Activated gamma-delta T cell (primary cell): ENCODE measurements around the gene UQCRC1.

ENCODE experiments used
- DNase-seq: peaks from one replicate; lab custom pipeline; 2025; lab: John Stamatoyannopoulos, UW

UQCRC1 gene

DNA sequence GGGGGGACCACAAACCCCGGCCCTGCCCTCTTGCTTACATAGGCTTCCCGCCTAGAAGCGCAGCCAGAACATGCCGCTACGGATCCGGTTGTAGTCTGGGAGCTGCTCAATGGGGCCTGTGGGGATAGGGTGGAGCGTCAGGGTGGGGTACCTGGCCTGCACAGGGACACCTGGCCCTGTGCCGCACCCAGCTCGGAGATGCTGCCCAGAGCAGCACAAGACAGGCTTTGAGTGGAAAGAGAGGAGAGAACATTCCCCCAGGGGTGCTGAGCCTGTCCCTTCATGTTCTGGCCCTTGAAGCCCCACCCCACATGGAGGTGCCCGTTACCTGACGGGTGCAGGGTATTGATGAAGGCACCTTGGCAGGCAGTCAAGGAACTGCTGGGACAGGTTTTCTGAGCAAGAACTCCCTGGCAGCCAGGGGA, 10.4 kb downstream of the UQCRC1 start:
- DNase-seq, result no peak

DNA sequence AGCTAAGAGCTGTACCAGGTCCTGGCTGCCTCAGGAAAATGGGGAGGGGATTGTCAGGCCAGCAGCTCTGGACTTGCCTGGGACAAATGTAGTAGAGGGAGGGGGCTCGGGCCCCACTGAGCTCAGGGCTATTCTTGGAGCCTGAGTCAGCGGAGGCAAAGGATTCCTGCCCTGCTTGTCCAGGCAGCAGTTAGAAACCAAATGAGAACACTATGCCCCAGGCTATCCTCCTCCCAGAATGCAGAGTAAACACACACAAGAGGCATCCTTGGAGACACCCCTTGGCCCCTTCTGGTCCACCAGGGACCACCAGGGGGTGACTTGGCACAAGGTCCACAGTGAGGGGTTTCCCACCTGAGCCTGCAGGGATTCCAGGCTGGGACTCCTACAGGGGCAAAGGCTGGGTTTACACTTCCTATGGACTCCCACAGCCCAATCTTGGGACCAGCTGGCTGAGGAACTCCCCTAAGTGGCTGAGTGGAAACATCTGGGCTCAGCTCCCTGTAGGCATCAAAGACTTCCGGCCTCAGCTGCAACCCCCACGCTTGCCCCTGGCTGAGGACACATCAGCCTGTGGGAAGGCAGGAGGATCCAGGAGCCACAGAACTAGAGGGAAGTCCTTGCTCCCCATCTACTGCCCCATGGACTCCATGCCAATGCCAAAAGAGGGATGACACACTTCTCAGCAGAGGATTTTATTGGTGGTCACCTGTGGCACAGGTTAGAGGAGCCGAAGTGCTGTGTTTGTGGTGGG, 10.9 kb downstream of the UQCRC1 start:
- no peak for DNase-seq

DNA sequence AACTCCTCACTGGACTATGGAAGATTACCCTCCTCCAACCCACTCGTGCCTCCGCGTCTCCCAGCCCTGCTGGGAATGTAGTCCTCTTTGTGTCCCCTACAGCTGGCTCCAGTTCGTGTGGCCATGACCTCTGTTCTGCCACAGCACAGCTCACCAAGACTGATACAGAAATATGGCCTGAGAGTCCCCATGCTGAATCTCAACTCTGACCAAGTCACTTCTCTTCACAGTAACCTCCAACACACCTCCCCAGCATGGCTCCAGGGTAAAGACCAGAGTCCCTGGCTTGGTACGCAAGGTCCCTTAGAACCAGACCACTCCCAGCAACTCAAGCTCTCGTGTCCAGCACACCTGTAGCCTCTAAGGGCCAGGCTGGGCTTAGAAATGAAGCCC, 12.0 kb downstream of the UQCRC1 start:
- no peak for DNase-seq

DNA sequence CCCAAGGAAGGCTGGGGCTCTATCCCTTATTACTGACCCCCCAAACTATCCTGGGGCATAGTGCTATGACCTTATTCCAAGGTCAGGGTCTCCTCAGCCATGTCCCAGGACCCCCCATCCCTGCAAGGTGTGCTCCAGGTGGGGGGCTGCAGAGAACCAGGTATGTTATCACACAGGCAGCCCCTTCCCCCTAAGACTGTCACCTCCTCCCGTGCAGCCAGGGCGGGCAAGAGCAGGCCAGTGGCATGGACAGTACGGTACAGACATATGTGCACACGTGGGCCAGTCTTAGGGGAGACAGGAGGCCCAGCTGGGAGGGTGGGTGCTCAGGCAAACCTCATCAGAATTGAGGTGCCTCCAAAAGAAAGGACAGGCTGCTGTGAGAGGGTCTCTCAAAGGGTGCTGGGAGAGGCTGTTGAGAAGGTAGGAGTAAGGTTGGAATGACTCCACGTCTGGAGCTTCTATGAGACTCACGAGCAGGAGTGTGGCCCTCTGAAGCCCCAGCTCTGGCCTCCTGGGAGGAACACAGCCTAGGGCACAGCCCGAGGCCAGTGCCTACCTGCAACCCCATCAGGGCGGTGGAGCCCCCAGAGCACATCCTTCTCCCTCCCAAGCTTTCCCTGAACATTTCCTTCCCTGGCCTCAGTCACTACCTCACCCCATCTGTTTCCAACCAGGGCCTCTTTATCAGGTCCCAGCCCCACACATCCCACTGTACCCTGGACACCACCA, 12.6 kb downstream of the UQCRC1 start:
- DNase-seq, result no peak

DNA sequence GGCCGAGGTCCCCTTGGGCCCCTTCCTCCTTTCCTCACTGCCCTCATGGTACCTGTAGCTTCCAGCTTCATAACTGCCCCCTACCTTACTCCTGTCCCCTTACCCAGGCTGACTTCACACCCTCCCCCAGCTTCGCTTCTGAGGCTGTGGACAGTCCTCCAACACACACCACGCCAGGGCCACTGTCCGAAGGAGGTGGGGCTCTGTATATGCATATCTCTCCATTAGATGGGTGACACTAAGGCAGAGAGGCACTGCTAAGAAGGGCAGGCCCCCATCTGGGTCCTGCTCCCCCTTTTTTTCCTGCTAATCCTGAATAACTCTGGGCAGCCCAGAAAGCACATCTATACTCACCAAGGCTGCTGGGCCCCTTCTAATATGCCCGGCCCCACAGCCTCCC, 13.3 kb downstream of the UQCRC1 start:
- no peak for DNase-seq

DNA sequence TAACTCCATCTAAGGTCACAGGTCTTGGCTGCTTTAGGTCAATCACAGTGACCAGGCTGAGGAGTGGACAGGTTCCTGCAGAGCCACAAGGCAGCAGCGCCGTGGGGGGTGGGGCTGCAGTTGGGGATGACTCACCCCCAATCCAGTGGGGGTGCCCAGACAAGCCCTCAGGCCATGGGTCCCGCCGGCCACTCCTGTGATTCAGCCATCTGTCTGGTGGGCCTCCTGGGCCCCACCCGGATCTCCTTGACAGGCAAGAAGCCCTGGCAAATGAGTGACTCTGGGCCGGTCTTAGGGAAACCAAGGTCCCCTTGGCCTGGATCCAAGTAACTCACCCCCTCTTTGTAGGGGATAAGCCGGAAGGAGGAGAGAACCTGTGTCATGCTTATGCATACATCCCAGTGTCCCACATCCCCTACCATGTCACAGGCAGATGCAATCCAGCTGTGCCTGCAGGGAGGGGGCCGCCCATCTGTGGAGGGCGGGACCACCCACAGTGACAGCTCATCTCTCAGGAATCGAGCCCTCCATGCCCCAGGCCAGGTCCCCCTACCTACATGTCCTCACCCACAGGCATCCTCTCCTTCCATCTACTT, 13.8 kb downstream of the UQCRC1 start:
- DNase-seq, result no peak

DNA sequence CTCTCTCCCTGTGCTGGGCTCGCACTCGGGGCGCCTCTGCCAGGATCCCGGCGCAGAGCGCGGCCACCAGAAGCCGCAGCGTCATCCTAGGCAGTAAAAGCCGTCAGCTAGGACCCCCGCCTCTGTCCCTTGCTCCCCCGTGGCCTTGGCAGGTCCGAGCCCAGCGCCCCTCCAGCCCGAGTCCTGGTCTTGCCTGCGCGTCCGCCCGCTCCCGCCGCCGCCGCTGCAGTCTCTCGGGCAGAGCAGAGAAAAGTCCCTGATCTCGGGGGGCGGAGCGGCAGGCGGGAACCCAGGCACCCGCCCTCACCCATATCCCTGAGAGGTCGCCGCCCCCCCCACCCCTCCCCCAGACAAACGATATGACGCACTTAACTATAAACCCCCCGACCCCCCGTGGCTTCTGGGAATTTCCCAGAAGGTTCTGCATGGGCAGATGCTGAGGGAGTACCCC, 14.3 kb downstream of the UQCRC1 start, which contains the start of gene COL7A1:
Gene COL7A1, minus strand, starts transcription at position 255 of the 451 bp plus-strand sequence. Its CDS starts 170 bp downstream, at position 85.
- no peak for DNase-seq

DNA sequence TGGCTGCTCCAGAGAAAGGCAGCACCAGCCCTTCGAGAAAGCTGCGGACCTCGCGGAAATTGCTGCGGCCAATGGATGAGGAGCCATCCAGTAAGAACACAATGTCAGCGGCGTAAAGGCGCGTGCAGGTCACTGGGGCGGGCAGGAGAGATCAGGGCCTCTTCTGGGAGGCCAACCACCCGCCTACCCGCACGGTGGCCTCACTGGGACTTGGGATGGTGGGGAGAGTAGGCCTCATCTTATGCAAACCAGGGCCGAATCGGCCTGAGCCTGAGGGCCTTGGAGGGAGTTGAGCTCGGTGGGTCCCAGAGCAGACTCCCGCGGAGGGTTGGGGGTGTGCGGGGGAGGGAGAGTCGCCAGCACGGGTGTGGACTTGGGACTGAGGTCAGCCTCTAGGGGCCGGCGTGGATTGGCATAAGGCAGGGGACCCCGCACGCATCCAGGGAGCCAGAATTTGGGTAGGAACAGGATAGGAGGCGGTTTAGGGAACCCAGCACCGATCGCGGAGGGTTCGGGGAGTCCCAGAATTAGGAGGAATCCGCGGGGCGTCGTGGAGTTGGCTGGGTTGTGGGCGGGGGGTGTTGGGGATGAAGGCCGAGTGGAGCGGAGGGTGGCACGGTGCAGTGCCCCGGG, 14.9 kb downstream of the UQCRC1 start:
- no peak for DNase-seq

DNA sequence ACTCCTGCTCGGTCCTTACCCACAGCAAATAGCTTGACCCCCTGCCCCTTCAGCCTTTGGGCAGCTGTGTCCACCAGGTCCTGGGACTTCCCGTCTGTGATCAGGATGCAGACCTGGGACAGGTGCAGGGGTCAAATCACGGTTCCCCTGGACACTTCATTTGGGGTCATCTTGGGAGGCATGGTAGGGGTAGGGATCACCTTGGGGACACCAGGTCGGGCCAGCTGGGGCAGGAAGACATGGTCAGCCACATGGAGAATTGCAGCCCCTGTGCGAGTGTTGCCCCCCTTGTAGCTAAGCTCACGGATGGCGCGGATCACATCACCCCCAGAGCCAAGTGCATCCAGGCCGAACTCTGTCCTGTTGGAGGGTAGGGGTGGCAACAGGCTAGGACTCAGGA, 16.1 kb downstream of the UQCRC1 start:
- no peak for DNase-seq

DNA sequence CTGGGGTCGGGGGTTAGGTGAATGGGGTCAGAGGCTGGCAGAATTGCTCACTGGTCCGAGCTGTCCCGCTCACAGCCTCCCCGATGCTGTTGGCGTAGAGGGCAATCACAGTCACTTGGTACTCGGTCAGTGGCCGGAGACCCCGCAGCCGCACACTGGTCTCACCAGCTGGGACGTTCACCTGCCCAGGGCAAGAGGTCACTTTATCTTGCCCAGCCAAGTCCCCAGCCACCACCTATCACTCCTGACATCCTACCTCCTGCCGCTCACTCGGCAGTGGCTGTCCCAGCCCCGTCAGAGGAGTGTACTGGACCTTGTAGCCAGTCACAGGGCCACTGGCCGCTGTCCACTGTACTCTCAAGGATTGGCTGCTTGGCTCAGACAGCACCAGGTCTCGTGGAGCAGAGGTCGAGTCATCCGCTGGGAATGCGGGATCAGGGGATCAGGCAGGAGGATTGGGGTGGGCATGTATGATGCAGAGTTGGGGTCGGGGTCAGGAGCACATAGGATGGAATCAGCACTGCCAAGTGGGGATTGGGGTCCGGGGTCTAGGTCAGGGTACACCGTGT, 16.8 kb downstream of the UQCRC1 start:
- DNase-seq, result no peak

DNA sequence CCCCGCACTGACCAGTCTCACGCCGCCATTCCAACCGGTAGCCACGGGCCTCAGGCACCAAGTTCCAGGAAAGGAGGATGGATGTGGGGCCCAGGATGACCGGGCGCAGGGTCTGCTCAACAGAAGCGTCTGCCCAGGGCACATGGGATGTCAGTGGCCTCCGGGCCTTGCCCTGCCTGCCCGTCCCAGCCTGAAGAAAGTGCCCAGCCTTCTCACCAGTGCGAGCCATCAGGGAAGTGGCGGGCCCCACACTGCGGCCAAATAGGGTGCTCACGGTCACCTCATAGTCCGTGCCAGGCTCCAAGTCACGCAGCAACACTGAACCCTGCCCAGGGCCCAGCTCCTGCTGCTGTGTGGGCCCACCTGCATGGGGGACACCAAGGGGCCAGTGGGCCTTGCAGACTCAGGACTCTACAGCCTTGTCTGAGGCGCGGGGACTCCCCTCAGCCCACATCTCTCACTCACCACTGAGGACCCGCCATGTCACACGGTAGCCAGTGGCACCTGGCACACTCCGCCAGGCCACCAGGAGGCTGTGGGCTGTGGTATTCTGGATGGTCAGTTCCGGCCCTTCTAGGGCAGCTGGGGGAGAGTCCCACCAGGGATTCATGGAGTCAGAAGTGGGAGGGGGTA, 17.4 kb downstream of the UQCRC1 start:
- no peak for DNase-seq

DNA sequence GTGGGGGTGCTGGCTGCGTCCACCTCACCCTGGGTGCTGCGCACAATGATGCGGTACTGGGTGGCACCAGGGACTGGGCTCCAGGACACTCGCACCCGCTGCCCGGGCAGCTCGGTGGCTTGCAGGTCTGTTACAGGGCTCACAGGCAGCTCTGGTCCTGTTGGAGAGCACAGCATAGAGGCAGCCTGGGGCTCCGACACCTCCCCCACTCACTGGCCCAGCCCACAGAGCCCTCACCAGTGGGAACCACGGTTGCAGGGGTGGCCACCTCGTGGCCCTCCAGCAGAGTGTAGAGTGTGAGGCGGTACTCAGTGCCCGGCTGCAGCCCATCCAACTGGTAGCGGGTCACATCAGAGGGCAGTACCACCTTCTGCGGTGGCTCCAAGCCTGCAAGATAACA, 18.0 kb downstream of the UQCRC1 start:
- no peak for DNase-seq

DNA sequence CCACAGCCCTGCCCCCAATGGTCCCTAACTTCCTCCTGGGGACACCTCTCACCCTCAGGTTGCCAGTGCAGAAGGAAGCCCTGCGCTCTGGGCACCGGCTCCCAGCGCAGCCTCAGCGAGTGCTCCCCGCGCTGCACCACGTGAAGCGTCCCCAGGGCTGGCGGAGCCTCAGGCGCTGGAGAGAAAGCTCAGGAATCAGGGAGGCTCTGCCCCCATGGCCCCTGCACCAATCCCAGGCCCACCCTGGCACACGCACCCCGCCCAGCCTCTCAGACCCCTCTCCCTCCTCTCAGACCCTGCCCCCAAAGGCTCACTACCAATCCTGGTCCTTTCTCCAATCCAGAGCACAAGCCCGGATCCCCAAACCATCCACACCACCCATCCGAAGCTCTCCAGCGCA, 21.2 kb downstream of the UQCRC1 start:
- DNase-seq, result no peak

DNA sequence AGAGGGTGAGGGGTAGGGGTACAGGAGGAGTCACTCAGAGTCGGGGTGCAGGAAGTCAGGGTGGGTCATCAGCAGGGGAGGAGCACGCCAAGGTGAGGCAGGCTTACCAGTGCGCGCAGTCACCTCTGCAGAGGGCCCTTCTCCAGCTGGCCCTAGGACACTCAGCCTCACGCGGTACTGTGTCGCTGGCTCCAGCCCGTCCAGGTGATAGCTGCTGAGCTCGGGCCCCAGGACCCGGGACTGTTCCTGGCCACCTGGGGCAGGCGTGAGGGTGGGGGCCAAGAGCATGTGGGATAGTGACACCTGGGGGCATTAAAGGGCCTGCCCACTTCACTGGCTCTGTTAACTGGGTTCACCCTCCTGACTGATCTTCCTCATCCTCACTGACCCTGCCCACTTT, 21.8 kb downstream of the UQCRC1 start:
- DNase-seq, result no peak

DNA sequence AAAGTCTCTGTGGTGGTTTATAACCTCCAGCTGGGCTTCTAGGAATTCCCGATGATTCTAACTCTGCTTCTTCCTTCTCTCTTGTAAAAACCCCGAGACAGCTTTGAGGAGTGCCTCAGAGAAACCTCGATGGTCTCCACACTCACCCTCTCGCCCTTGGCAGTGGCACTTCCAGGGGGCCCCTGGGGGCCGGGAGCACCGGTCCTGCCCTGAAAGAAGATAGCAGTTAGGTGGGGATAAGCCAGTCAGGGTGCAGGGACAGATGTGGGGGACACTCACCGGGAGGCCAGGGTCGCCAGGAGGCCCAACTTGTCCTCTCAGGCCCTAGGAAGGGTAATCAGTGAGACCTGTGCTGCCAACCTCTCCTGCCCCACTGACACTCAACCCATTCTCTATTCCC, 24.0 kb downstream of the UQCRC1 start:
- DNase-seq, result no peak

DNA sequence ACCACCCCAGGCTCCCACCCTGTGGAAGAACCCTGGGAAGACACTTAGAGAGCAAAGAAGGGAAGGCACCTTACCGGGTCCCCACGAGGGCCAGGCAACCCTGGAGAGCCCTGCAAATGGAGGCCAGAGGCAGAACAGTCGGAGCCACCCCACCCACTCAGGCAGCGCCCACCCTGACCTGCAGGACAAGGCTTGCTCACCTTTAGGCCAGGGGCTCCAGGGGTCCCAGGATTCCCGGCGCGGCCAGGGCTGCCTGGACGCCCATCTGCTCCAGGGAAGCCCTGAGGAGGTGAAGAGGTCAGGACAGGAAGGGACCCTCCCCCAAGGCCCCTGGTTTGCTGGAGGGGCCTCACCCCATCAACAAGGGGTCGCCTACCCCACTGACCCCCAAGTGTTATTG, 24.6 kb downstream of the UQCRC1 start:
- no peak for DNase-seq

DNA sequence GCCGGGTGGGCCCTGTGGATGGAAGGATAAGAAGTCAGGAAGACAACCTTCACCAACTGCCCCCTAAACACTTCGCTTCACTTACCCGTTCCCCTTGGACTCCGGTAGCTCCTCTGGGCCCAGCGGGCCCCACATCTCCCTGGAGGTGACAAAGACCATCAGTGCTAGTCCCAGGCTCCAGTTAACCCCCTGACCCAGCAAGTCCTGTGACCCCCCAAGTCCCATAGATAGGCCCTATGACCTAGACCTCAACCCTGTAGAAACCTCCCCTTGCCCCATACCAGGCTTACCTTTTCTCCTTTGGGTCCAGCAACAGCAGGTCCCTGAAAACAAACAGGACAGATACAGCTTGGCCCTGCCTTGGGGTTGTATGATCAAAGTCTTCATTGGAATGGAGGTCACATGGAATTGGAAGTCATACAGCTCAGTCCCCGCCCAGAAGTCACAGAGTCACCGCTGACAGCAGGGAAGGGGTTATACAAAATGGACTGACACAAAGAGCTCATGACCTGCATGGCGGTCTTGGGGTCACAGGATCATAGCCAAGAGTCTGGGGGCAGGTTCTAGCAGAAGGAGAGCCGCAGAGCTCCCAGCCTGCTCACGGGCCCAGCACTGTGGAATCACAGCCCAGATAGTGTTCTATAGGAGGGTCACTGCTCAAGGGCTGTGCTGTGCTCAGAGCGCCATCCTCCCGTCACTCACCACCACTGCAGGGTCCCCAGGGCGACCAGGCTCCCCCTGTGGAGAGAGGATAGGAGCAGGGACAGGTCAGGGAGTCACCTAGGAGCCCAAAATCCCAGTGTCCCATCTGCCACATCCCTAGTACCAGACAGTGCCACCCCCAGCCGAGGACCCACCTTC, 27.6 kb downstream of the UQCRC1 start:
- no peak for DNase-seq

DNA sequence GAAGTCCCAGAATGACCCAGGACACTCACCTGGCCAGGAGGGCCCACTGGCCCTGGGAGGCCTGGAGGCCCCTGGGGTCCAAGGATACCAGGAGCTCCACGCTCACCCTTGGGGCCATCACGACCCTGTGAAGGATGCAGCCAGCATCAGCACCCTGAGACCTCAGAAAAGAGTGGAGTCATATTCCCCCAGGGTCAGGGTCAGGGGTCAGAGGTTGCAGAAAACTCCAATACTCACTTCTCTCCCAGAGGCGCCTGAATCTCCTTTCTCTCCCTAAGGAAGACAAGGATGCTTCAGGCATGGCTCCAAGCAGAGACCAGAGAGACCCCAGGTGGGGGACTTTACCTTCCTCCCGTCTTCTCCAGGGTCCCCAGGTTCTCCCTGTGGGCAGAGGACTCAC, 32.8 kb downstream of the UQCRC1 start:
- no peak for DNase-seq

DNA sequence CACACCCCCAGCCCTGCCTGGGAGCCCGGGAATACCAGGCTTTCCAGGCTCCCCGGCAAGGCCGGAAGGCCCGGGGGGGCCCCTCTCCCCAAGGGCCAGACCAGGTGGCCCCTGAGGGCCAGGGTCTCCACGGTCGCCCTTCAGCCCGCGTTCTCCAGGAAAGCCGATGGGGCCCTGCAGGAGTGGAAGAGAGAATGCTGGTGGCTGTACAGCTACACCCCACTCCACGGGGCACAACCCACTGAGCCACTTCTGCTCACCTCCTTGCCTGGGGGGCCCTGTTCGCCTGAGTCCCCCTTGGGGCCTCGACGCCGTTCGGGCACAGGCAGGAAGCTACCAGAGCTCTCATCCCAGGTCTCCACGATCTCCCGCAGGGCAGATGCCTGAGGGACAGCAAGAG, 34.1 kb downstream of the UQCRC1 start:
- no peak for DNase-seq

DNA sequence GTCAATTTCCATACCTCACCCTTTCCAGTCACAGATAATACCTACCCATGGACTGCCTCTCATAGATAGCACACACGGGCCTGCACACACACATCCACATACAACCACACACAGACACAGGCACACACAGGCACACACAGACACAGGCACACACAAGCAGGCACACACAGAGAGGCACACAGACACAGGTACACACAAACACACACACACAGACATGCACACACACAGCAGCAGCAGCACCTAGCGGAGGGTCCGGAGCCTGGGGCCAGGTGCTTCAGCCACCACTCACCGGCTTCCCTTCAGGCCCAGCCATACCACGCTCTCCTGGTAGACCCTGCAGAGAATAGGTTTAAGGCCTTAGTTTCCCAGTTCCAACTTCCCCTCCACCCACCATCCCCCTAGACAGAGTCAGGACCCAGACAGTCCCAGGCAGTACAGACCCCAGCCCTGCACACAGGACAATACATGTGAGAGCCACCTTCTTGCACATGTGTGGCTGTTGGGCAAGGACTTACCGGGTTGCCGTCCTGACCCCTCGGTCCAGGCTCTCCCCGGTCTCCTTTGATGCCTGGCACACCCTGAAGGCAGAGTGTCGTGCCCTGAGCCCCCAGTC, 35.4 kb downstream of the UQCRC1 start:
- no peak for DNase-seq
